Keratinocyte (primary cell): ENCODE data around the gene VEGFB. TPM values are rescaled to one million over a fixed set of nuclear protein-coding genes. Genes with fewer than 3 reads are reported as not detected.
A peak's percentile ranks its signal among the peaks of the same experiment; 100 is the strongest.

Experiments used
- DNase-seq: peaks from one replicate; pipeline ENCODE4 v3.0.0-alpha.2; 2011; ENCODE audit warnings: low read depth, missing footprints, low spot score
- FAIRE-seq: peaks from 2 replicates; lab custom pipeline; 2011; peaks lifted over from hg19 to GRCh38; lab: Jason Lieb, UNC
- H2AFZ ChIP-seq: 2 replicates; pipeline ENCODE4 v1.6.0; 2012; ENCODE audit warnings: low read length, control low read depth, inconsistent platforms; ENCODE audit not compliant: control insufficient read depth
- H3K27ac ChIP-seq: 2 replicates; pipeline ENCODE4 v1.5.1; 2011; ENCODE audit warnings: low read length; ENCODE audit not compliant: control insufficient read depth, insufficient read depth
- H3K27me3 ChIP-seq: 3 replicates; pipeline ENCODE4 v1.6.0; 2011; ENCODE audit warnings: low read length; ENCODE audit not compliant: control insufficient read depth, insufficient read depth; ENCODE audit errors: extremely low read depth
- H3K36me3 ChIP-seq, 2 experiments: 2 replicates in 1 of 2; 3 replicates in 1 of 2; pipeline ENCODE4 v1.5.1; 2011; ENCODE audit warnings: low read length in 2 of 2, mild to moderate bottlenecking in 1 of 2; ENCODE audit not compliant: control insufficient read depth in 2 of 2, insufficient read depth in 2 of 2; ENCODE audit errors: extremely low read depth in 1 of 2
- H3K4me1 ChIP-seq: 3 replicates; pipeline ENCODE4 v1.5.1; 2011; ENCODE audit warnings: low read length; ENCODE audit not compliant: control insufficient read depth, insufficient read depth; ENCODE audit errors: extremely low read depth
- H3K4me2 ChIP-seq: 3 replicates; pipeline ENCODE4 v1.6.0; 2011; ENCODE audit warnings: low read depth, low read length; ENCODE audit not compliant: control insufficient read depth, insufficient read depth; ENCODE audit errors: extremely low read depth
- H3K4me3 ChIP-seq, 3 experiments: fragments of 200-600 bp in 1 of 3; sonication (generic) in 1 of 3; 2 replicates in 2 of 3; 3 replicates in 1 of 3; pipeline ENCODE4 v1.5.1; 2011 to 2016; ENCODE audit warnings: low read length in 3 of 3, mild to moderate bottlenecking in 3 of 3, control low read depth in 2 of 3, inconsistent platforms in 1 of 3, low read depth in 1 of 3, mixed read lengths in 1 of 3, mixed run types in 1 of 3, moderate library complexity in 1 of 3; ENCODE audit not compliant: control insufficient read depth in 2 of 3, insufficient read depth in 2 of 3; ENCODE audit errors: extremely low read depth in 1 of 3
- H3K79me2 ChIP-seq: 2 replicates; pipeline ENCODE4 v1.6.0; 2012; ENCODE audit warnings: low read length; ENCODE audit not compliant: control insufficient read depth, insufficient read depth
- H3K9ac ChIP-seq: 3 replicates; pipeline ENCODE4 v1.6.0; 2011; ENCODE audit warnings: low read length; ENCODE audit not compliant: control insufficient read depth, insufficient read depth; ENCODE audit errors: extremely low read depth
- H3K9me1 ChIP-seq: 3 replicates; pipeline ENCODE4 v1.6.0; 2011; ENCODE audit warnings: low read length; ENCODE audit not compliant: control insufficient read depth, insufficient read depth; ENCODE audit errors: extremely low read depth
- H3K9me3 ChIP-seq: 2 replicates; pipeline ENCODE4 v1.5.1; 2012; ENCODE audit warnings: low read depth, low read length; ENCODE audit not compliant: control insufficient read depth
- H4K20me1 ChIP-seq: 3 replicates; pipeline ENCODE4 v1.6.0; 2011; ENCODE audit warnings: low read length; ENCODE audit not compliant: control insufficient read depth, insufficient read depth; ENCODE audit errors: extremely low read depth
- EZH2 ChIP-seq: IDR thresholded peaks from one replicate; pipeline ENCODE4 v1.6.1; 2012; ENCODE audit warnings: inconsistent platforms, mild to moderate bottlenecking, low read length, moderate library complexity
- dilution Hi-C: fragments of 300-500 bp; cut with MboI; formaldehyde crosslinking; loops from one replicate; pipeline ENCODE4 v1.7.0; 2020; ENCODE audit warnings: low sequenced_read_pairs; ENCODE audit not compliant: extremely low pct_ligation_motif_present
- polyA plus RNA-seq, 5 experiments: library from polyadenylated mRNA; depleted of rRNA in 3 of 5; stranded (reverse) in 3 of 5; stranded (forward) in 1 of 5; unstranded in 1 of 5; fragments of >200 nt; gene quantifications; 1 replicate in 1 of 5; 2 replicates in 3 of 5; 3 replicates in 1 of 5; pipeline versions ENCODE4 v1.2.1 to v1.2.3, GENCODE V29; 2011 to 2012; ENCODE audit warnings: missing spikeins in 2 of 5, low read depth in 1 of 5, low replicate concordance in 1 of 5
- TF ChIP-seq, protein P1 (sequence below), 3 experiments: IDR thresholded peaks in 1 of 3; conservative IDR thresholded peaks in 1 of 3; optimal IDR thresholded peaks in 1 of 3; 2 replicates in 2 of 3; 3 replicates in 1 of 3; pipeline versions ENCODE3 to v1.5.1; 2011; ENCODE audit warnings: low read length in 3 of 3, mild to moderate bottlenecking in 3 of 3, moderate library complexity in 2 of 3, control low read depth in 1 of 3, inconsistent platforms in 1 of 3; ENCODE audit not compliant: insufficient read depth in 2 of 3; ENCODE audit errors: extremely low read depth in 1 of 3

The VEGFB gene
- polyA plus RNA-seq, 1 donor (not counting 4 experiments of a cell fraction or from before 2014, with no cell fraction given), result 10.0 TPM

DNA sequence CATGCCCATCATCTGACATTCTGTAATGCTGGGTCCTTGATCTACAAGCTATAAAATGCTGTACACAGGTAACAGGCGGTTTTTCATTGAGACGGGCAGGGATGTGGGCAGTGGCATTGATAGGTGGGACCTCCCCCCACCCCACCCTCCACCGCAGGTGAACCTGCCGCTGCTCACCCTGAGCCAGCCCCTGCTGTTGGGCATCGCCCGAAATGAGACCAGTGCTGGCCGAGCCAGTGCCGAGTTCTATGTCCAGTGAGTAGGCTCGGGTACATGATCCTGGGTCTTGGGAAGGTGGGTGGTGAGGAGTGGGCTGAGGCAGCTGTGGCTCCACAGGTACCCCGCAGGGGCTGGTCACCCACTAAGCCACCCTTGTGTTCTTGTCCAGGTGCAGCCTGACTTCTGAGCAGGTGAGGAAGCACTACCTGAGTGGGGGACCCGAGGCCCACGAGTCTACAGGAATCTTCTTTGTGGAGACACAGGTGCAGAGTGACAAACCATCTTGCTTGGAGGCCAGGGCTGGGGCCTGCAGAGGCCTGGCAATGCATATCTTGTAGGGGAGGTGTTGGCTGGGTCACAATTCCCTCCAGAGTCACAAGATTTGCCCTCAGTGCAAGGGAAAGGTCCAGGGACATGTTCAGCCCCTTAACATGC lies 5.2 kb upstream of the VEGFB start:
- DNase-seq (no peak), FAIRE-seq (no peak)
- H3K9ac ChIP-seq, result no peak overlapping the region
- no peak overlapping the region for H3K27ac ChIP-seq
- no peak overlapping the region for H3K4me3 ChIP-seq
- TF ChIP-seq, protein P1, sequence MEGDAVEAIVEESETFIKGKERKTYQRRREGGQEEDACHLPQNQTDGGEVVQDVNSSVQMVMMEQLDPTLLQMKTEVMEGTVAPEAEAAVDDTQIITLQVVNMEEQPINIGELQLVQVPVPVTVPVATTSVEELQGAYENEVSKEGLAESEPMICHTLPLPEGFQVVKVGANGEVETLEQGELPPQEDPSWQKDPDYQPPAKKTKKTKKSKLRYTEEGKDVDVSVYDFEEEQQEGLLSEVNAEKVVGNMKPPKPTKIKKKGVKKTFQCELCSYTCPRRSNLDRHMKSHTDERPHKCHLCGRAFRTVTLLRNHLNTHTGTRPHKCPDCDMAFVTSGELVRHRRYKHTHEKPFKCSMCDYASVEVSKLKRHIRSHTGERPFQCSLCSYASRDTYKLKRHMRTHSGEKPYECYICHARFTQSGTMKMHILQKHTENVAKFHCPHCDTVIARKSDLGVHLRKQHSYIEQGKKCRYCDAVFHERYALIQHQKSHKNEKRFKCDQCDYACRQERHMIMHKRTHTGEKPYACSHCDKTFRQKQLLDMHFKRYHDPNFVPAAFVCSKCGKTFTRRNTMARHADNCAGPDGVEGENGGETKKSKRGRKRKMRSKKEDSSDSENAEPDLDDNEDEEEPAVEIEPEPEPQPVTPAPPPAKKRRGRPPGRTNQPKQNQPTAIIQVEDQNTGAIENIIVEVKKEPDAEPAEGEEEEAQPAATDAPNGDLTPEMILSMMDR (optimal IDR thresholded peaks at IDR 0.05 in 1 of 3, IDR thresholded peaks at IDR 0.05 in 1 of 3, conservative IDR thresholded peaks at IDR 0.05 in 1 of 3; ENCODE audit: extremely low read depth in 1 of 3, insufficient read depth in 2 of 3, low read length in 3 of 3), result no peak
- no peak for TF ChIP-seq EZH2
- H3K79me2 ChIP-seq, result peaks cover 18% of the 10 kb centered on the region
- no peaks in the 10 kb centered on the region for H3K9me3 ChIP-seq
- H3K27me3 ChIP-seq, result no peaks in the 10 kb centered on the region
- H3K36me3 ChIP-seq, result peaks cover 3% of the 10 kb centered on the region in 2 experiments
- H3K9me1 ChIP-seq, result peaks cover 2% of the 10 kb centered on the region
- dilution Hi-C loops, result no loop called here
- H3K4me2 ChIP-seq, result no peak overlapping the region
- no peak overlapping the region for H2AFZ ChIP-seq
- H4K20me1 ChIP-seq, result no peaks in the 10 kb centered on the region
- H3K4me1 ChIP-seq, result peaks cover 50% of the 10 kb centered on the region

DNA sequence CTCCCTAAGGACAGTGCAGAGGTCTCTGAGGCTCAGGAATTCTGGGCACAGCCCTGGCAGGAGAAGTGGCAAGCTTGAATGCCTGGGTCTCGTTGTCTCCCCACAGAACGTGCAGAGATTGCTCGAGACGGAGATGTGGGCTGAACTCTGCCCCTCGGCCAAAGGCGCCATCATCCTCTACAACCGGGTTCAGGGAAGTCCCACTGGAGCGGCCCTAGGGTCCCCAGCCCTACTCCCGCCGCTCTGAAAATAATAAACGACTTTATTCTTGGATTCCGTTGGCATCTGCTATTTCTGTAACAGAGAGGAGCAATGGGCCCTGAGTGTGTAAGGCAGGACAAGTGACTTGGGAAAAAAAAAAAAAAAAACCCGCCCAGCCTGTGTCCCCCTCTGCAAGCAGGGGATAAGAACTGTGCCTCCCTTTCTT lies 4.6 kb upstream of the VEGFB start:
- H3K9me1 ChIP-seq, result peaks cover 2% of the 10 kb centered on the region
- peak overlapping the region; percentile 48 to 81 (median 66) for H3K4me3 ChIP-seq
- TF ChIP-seq EZH2, result no peak
- TF ChIP-seq, protein P1 (optimal IDR thresholded peaks at IDR 0.05 in 1 of 3, IDR thresholded peaks at IDR 0.05 in 1 of 3, conservative IDR thresholded peaks at IDR 0.05 in 1 of 3; ENCODE audit: extremely low read depth in 1 of 3, insufficient read depth in 2 of 3, low read length in 3 of 3), result no peak
- H3K9ac ChIP-seq, result peak overlapping the region; percentile 88
- DNase-seq, result no peak
- H3K9me3 ChIP-seq, result no peaks in the 10 kb centered on the region
- H3K4me2 ChIP-seq, result peak overlapping the region; percentile 78
- no peak overlapping the region for H3K27ac ChIP-seq
- no peaks in the 10 kb centered on the region for H3K27me3 ChIP-seq
- H4K20me1 ChIP-seq, result no peaks in the 10 kb centered on the region
- peaks cover 3% of the 10 kb centered on the region in 2 experiments for H3K36me3 ChIP-seq
- dilution Hi-C loops, result no loop called here
- H2AFZ ChIP-seq, result no peak overlapping the region
- FAIRE-seq, result no peak
- peaks cover 18% of the 10 kb centered on the region for H3K79me2 ChIP-seq
- peaks cover 48% of the 10 kb centered on the region for H3K4me1 ChIP-seq
